OCI-LY1 (cell line): ENCODE results near the gene SCIN.

Source experiments
- H2AFZ ChIP-seq: fragments of 200-600 bp; sonication (generic), shearing (Covaris generic); 2 replicates; pipeline ENCODE4 v1.6.0; 2014; ENCODE audit warnings: antibody characterized with exemption, mild to moderate bottlenecking, low read length
- H3F3A ChIP-seq: fragments of 200-600 bp; sonication (generic), shearing (Covaris generic); 2 replicates; pipeline ENCODE4 v1.6.0; 2014; ENCODE audit warnings: mild to moderate bottlenecking, antibody characterized with exemption, low read length, moderate library complexity; ENCODE audit not compliant: insufficient read depth
- H3K27ac ChIP-seq: fragments of 200-600 bp; sonication (generic); 2 replicates; pipeline ENCODE4 v1.5.1; 2014; ENCODE audit warnings: low read length, mixed run types, mild to moderate bottlenecking, low read depth; ENCODE audit not compliant: poor library complexity, severe bottlenecking
- H3K27me3 ChIP-seq: fragments of 200-600 bp; sonication (generic); 2 replicates; pipeline ENCODE4 v1.6.0; 2014; ENCODE audit warnings: antibody characterized with exemption, mild to moderate bottlenecking, low read length, moderate library complexity; ENCODE audit not compliant: insufficient read depth
- H3K36me3 ChIP-seq: fragments of 200-600 bp; sonication (generic); 2 replicates; pipeline ENCODE4 v1.6.1; 2014; ENCODE audit warnings: mild to moderate bottlenecking, antibody characterized with exemption, low read length, moderate library complexity, mixed read lengths; ENCODE audit not compliant: insufficient read depth
- H3K4me1 ChIP-seq: fragments of 200-600 bp; sonication (generic); 2 replicates; pipeline ENCODE4 v1.5.1; 2014; ENCODE audit warnings: mild to moderate bottlenecking, low read length, moderate library complexity; ENCODE audit not compliant: insufficient read depth, severe bottlenecking
- H3K4me2 ChIP-seq: fragments of 200-600 bp; sonication (generic), shearing (Covaris generic); 2 replicates; pipeline ENCODE4 v1.6.1; 2014; ENCODE audit warnings: low read length
- H3K4me3 ChIP-seq: fragments of 200-600 bp; sonication (generic); 2 replicates; pipeline ENCODE4 v1.5.1; 2014; ENCODE audit warnings: low read length, low read depth, mild to moderate bottlenecking, mixed read lengths; ENCODE audit not compliant: poor library complexity, severe bottlenecking
- H3K79me2 ChIP-seq: fragments of 200-600 bp; shearing (Covaris generic); 2 replicates; pipeline ENCODE4 v1.6.1; 2016; ENCODE audit warnings: mixed run types, low read length, mixed read lengths; ENCODE audit not compliant: insufficient read depth
- H3K9ac ChIP-seq: fragments of 200-600 bp; sonication (generic), shearing (Covaris generic); 2 replicates; pipeline ENCODE4 v1.6.1; 2014; ENCODE audit warnings: mild to moderate bottlenecking, low read length, mixed read lengths
- H3K9me2 ChIP-seq: fragments of 200-600 bp; sonication (generic), shearing (Covaris generic); 2 replicates; pipeline ENCODE4 v1.6.1; 2014; ENCODE audit warnings: low read depth, mild to moderate bottlenecking, low read length, mixed read lengths
- H3K9me3 ChIP-seq: fragments of 200-600 bp; shearing (Covaris generic); 2 replicates; pipeline ENCODE4 v1.6.1; 2014; ENCODE audit warnings: low read length, mixed read lengths
- H4K20me1 ChIP-seq: fragments of 200-600 bp; sonication (generic), shearing (Covaris generic); 2 replicates; pipeline ENCODE4 v1.6.0; 2016; ENCODE audit warnings: mild to moderate bottlenecking, low read length; ENCODE audit not compliant: insufficient read depth
- CTCF ChIP-seq: fragments of 200-600 bp; sonication (generic), shearing (Covaris generic); IDR thresholded peaks from 2 replicates; pipeline ENCODE4 v1.5.1; 2017; ENCODE audit warnings: mild to moderate bottlenecking, antibody characterized with exemption, low read length, moderate library complexity, mixed read lengths
- EZH2 ChIP-seq: fragments of 200-600 bp; sonication (generic), shearing (Covaris generic); IDR thresholded peaks from 2 replicates; pipeline ENCODE4 v1.8.0; 2017; ENCODE audit warnings: borderline replicate concordance, mixed run types, mild to moderate bottlenecking, antibody characterized with exemption, low read length, moderate library complexity, mixed read lengths

SCIN gene

GRCh38 chr7:12583922-12584321 lies 13.4 kb downstream of the SCIN start:
- TF ChIP-seq EZH2: no peak
- TF ChIP-seq CTCF: no peak
- Histone ChIP-seq H3K9ac (no peak overlapping the region), H3K4me3 (no peak overlapping the region), H3K36me3 (no peaks in the 10 kb centered on the region), H3K79me2 (no peaks in the 10 kb centered on the region), H3K27me3 (no peaks in the 10 kb centered on the region), H3K4me2 (no peak overlapping the region), H3K4me1 (no peaks in the 10 kb centered on the region), H3K9me3 (no peaks in the 10 kb centered on the region), H3F3A (no peaks in the 10 kb centered on the region), H4K20me1 (no peaks in the 10 kb centered on the region), H3K27ac (no peak overlapping the region), H3K9me2 (no peaks in the 10 kb centered on the region), H2AFZ (no peak overlapping the region)

GRCh38 chr7:12584930-12585329 lies 14.4 kb downstream of the SCIN start:
- Histone ChIP-seq H3K4me3 (no peak overlapping the region), H3K9me3 (no peaks in the 10 kb centered on the region), H3K9me2 (no peaks in the 10 kb centered on the region), H4K20me1 (no peaks in the 10 kb centered on the region), H3K27ac (no peak overlapping the region), H2AFZ (no peak overlapping the region), H3K79me2 (no peaks in the 10 kb centered on the region), H3K4me1 (no peaks in the 10 kb centered on the region), H3K4me2 (no peak overlapping the region), H3K9ac (no peak overlapping the region), H3F3A (no peaks in the 10 kb centered on the region), H3K27me3 (no peaks in the 10 kb centered on the region), H3K36me3 (no peaks in the 10 kb centered on the region)
- no peak for TF ChIP-seq EZH2
- no peak for TF ChIP-seq CTCF

GRCh38 chr7:12586271-12586670 lies 15.8 kb downstream of the SCIN start:
- Histone ChIP-seq H3K27ac (no peak overlapping the region), H3K4me2 (no peak overlapping the region), H2AFZ (no peak overlapping the region), H3K79me2 (no peaks in the 10 kb centered on the region), H4K20me1 (no peaks in the 10 kb centered on the region), H3K27me3 (no peaks in the 10 kb centered on the region), H3K9ac (no peak overlapping the region), H3K36me3 (no peaks in the 10 kb centered on the region), H3K4me3 (no peak overlapping the region), H3K4me1 (no peaks in the 10 kb centered on the region), H3K9me2 (no peaks in the 10 kb centered on the region), H3F3A (no peaks in the 10 kb centered on the region), H3K9me3 (no peaks in the 10 kb centered on the region)
- TF ChIP-seq EZH2 (no peak), CTCF (no peak)
